ENCODE data around the gene RIC8A.
A peak's percentile ranks its signal among the peaks of the same experiment; 100 is the strongest.

Gene RIC8A

GRCh38 chr11:204587-205109 is 2.9 kb upstream of the RIC8A start:
- no peak for DNase-seq (ENCODE audit: low read depth)

GRCh38 chr11:205221-206001 is 2.1 kb upstream of the RIC8A start:
- DNase-seq (ENCODE audit: low read depth) = no peak

DNA sequence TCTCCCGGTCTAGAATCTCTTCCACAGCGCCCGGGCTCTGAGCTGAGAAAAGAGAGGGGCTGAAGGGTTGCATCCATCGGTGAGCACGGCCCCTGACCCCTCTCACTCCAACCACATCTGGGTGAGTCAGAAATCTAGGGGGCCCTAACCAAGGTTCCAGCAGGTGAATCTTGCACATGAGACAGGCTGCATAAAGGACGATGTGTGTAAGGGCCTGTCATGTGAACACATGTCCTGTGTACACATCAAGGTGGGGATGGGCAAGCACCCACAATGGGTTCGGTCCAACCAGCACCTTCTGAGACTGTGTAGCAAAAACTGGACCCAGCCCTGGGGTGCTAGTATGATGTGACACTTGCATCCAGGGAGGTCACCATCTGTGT is 1.5 kb upstream of the RIC8A start:
- no peak for DNase-seq (ENCODE audit: low read depth)

- no peak for DNase-seq (ENCODE audit: low read depth)
These were observed 841 bp upstream of the RIC8A start for GRCh38 chr11:206526-207207.

- DNase-seq (ENCODE audit: low read depth) = no peak
These were observed 314 bp downstream of the RIC8A start for GRCh38 chr11:207863-208180.

DNA sequence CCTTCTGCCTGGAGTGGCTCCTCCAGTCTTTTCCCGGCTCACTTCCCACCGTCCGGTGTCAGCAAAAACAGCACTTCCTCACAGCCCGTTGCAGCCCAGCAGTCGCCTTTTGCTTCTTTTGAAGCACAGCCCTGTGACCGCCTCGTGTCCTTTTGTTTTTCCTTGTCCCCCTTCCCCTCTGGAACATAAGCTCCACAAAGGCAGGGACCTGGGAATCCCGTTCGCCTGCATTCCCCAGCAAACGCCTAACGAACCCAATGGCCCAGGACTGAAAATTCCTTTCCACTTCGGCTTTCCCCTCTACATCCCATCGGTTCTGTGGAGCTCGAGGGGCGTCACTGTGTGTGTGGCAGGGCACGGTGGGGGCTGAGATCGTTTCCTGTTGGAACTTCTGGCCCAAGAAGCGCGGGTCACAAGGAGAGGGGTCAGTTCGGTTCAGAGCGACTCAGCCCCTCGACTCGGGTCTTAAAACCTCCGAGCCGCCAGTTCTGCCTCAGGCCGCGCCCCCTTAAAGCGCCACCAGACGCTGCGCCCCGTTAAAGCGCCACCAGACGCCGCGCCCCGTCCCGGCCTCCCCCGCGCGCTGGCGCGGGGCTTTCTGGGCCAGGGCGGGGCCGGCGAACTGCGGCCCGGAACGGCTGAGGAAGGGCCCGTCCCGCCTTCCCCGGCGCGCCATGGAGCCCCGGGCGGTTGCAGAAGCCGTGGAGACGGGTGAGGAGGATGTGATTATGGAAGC is 841 bp downstream of the RIC8A start:
- DNase-seq (ENCODE audit: low read depth) = peak; percentile 56

DNA sequence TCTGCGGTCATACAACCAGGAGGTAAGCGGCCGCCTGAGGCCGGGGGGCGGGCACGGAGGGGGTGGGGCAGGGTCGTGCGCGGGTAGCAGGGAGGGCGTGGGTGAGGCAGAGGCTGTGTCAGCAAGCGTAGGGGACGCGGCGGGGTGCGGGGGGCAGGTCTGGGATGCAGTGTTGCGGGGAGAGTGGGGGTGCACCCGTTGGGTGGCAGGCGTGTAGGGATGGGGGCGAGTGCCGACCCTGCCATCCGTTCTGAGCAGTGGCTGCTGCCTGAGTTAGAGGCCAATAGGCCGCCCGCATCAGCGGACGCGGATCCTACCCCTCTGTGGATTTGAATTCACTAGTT is 1.4 kb downstream of the RIC8A start:
- no peak for DNase-seq (ENCODE audit: low read depth)

DNA sequence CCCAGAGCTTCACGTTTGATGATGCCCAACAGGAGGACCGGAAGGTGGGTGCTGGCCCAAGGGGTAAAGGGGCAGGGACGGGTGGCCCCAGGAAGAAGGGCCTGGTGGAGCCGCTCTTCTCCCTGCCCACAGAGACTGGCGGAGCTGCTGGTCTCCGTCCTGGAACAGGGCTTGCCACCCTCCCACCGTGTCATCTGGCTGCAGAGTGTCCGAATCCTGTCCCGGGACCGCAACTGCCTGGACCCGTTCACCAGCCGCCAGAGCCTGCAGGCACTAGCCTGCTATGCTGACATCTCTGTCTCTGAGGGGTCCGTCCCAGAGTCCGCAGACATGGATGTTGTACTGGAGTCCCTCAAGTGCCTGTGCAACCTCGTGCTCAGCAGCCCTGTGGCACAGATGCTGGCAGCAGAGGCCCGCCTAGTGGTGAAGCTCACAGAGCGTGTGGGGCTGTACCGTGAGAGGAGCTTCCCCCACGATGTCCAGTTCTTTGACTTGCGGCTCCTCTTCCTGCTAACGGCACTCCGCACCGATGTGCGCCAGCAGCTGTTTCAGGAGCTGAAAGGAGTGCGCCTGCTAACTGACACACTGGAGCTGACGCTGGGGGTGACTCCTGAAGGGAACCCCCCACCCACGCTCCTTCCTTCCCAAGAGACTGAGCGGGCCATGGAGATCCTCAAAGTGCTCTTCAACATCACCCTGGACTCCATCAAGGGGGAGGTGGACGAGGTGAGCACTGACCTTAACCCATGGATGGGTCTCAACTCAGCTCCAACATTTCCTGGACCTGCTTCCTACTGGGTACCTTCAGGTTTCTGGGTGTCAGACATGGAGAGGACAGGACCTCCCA is 2.0 kb downstream of the RIC8A start:
- no peak for DNase-seq (ENCODE audit: low read depth)

DNA sequence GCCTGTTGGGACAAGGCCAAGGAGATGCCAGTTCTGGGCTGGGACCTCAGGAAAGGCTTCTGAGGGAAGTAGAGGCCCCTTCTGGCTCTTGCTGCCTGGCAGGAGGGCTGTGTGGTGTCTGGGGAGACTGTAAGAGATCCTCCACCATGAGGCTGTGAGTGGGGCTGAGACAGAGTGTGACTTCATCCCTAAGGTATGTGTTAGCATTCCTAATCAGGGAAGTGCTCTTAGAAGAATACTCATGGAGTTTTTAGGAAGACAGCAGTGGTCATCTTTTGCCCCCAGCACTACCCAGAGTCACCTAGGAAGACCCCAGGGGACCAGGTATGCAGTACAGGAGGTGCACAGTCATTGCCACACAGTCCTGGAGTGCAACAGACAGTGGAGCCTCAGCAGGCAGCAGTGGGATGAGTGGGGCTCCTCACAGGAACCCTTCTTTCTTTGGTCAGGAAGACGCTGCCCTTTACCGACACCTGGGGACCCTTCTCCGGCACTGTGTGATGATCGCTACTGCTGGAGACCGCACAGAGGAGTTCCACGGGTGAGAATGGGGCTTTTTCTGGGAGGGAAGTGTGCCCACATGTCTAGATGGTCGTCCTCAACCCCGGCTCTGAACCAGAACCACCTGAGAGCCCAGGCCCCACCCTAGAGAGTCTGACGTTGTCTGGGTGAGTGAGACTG is 2.8 kb downstream of the RIC8A start:
- DNase-seq (ENCODE audit: low read depth) = no peak

DNA sequence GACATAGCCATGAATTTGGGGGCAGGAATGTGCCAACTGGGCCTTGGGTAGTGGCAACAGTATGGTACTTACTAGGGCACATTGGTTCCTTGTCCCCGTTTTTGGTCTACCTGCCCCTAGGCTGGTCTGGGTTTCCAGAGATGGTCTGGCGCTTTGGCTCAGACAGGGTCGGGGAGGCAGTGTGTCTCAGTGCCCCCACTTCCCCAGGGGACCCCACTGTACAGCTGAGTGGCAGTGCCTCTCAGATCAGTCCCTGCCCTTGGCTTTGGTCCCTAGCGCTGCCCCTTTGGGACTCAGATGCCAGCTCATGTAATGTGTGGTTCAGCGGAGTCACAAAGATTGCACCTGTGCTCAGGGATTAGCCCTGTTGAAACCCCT is 3.3 kb downstream of the RIC8A start:
- no peak for DNase-seq (ENCODE audit: low read depth)

GRCh38 chr11:211295-211694 is 3.8 kb downstream of the RIC8A start:
- DNase-seq (ENCODE audit: low read depth) = no peak

GRCh38 chr11:211741-212140 is 4.2 kb downstream of the RIC8A start:
- DNase-seq (ENCODE audit: low read depth) = no peak

GRCh38 chr11:212150-213100 is 4.9 kb downstream of the RIC8A start:
- no peak for DNase-seq (ENCODE audit: low read depth)

GRCh38 chr11:213111-213510 is 5.6 kb downstream of the RIC8A start:
- DNase-seq (ENCODE audit: low read depth) = no peak

GRCh38 chr11:214083-214482 is 6.6 kb downstream of the RIC8A start:
- DNase-seq (ENCODE audit: low read depth) = no peak

GRCh38 chr11:215581-216037 is 8.1 kb downstream of the RIC8A start:
- DNase-seq (ENCODE audit: low read depth) = no peak

- no peak for DNase-seq (ENCODE audit: low read depth)
These were observed 8.8 kb downstream of the RIC8A start for GRCh38 chr11:216081-216974.

DNA sequence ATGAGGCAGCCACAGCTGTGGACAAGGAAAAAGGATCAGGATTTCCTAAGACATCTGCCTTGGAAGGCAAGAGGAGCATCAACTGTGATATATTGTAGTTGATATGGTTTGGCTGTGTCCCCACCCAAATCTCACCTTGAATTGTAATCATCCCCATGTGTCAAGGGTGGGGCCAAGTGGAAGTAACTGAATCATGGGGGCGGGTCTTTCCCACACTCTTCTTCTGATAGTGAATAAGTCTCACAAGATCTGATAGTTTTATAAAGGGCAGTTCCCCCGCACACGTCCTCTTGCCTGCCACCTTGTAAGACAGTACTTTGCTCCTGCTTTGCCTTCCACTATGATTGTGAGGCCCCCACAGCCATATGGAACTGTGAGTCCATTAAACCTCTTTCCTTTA is 10.2 kb downstream of the RIC8A start:
- no peak for DNase-seq (ENCODE audit: low read depth)

DNA sequence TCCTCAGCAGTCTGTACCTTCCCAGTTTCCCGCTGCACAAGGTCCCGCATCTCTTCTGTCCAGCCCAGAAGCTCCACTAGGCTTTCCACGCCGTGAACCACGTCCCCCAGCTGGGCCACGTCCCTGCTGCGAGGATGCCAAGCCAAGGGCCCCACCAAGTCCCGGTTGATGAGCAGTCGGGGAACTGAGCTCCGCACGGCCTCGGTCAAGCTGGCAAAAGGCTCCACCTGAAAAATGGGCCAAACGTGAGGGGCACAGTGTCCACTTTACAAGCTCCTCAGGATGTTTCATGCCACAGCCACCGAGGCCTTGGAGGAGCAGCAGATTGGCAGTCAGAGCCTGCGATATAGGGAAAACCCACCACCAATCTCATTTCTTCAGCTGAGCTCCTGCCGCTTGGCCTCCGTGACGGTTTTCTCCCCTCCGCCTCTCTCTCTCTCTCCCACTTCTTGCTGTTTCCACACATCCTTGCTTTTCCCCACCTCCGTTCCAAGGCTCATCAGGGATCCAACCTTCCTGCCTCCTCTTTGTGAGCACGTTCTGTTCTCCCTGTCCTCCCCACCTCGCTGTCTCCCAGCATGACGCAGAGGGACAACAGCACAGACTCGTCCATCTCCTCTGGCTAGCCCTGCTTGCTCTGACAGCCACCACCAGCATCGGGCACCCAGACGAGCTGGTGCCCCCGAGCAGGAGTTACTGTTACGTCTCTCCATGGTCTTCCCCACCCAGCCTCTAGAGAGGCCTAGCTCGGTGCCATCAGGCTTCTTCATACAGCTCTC is 11.5 kb downstream of the RIC8A start:
- no peak for DNase-seq (ENCODE audit: low read depth)

Data from stimulated activated CD8-positive, alpha-beta memory T cell treated with anti-CD3 and anti-CD28 coated beads, Interleukin-7, amount 100 ng/mL, for 24 hours (primary cell).